NCI-H82 treated with DMSO at 0.1 percent for 48 hours (cell line): Measurements from ENCODE around the gene LYPLA2.
"Not testable (repeated sequence)": the region's sequence is repeated elsewhere in the genome, so short reads cannot be mapped to it uniquely, and the experiment has no call there.

Source experiments
- DNase-seq: peaks from one replicate; lab custom pipeline; 2025; ENCODE audit not compliant: unreplicated experiment; lab: John Stamatoyannopoulos, UW

Gene LYPLA2

GRCh38 chr1:23799570-23800399 is 8.8 kb downstream of the LYPLA2 start:
- DNase-seq = no peak

DNA sequence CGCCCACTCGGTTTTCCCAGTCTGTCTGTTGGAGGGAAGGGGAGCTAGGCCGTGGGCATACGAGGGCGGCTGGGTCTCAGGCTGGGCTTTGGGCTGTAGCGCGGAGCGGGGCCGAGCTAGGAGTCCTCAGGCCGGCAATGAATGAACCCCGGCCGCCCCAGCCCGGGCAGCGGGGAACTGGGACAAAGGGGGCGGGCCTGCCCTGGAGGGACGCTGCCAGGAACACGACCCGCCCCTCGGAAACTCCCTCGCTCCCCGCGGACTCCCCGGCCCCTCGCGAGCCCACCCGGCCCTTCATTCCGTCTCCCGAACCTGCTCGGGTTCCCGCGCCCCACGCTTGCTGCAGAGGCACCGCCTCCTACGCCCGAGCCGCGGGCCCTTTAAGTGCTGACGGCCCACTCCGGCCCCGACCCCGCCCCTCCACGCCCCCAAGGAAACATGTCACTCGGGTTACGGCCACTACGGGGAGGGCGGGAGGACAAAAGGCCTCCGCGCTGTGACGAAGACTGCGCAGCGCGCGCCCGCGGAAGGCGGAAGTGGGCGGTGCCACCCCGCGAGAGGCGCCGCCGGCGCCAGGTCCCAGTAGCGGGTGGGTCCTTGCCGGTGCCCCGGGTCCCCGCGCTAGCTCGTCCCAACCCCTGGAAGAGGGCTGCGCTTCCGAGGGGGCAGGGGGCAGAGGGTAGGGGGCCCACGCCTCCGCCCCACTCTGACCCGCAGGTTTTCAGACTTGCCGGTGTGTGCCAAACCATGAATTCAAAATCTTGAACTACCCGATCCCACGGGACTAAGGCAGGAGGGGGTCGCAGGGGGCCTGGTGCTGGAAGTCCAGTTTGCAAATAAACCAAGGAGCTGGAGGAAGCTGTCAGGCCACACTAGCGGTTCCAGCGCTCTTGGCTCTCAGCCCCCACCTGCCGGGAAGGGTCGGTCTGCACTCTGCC is 9.7 kb downstream of the LYPLA2 start, which contains the start of gene GALE:
Gene GALE, minus strand, starts transcription at position 355 of the 938 bp plus-strand sequence. CDS start 1,747 bp downstream, outside the sequence.
- DNase-seq = peak; percentile 83

DNA sequence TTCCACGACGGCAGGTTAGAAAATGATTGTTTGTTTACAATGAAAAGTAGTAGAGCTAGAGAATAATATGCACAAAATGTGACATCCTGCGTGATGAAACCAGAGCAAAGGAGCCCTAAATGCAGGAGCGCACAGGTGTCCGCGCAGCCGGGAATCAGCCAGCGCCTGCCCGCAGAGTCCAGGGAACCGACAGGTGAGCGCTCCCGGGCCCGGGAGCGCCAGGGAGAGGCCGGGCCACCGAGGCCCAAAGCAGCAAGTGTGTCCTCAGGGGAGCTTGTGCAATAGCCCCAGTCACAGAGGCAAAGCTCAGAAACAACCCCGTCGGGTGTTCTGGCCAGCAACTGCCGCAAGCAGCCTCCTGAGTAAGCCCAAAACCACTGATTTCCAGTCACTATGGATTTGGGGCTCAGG is 10.4 kb downstream of the LYPLA2 start:
- DNase-seq = no peak

GRCh38 chr1:23801876-23802275 is 10.9 kb downstream of the LYPLA2 start:
- DNase-seq = no peak

- DNase-seq = not testable (repeated sequence)
Measured at GRCh38 chr1:23802809-23803342, 11.9 kb downstream of the LYPLA2 start.

DNA sequence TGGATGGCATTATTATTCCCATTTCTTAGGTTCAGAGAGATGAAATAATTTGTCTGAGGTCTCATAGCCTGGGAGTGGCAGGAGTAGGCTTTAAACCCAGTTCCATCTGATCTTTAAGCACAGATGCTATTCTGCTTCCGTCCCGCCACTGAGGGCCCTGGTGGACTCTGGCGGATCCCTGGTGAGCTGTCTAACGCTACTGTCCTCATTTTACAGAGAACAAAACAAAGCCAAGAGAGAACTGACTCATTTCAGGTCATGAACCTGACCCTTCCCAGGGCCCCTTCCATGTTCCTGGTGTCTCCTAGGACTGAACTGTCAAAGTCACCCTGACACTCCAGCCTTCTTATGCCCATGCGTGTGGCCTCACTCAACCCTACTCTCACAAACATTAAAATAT is 12.7 kb downstream of the LYPLA2 start:
- no peak for DNase-seq

- DNase-seq = no peak
Measured at GRCh38 chr1:23804183-23804835, 13.4 kb downstream of the LYPLA2 start.

DNA sequence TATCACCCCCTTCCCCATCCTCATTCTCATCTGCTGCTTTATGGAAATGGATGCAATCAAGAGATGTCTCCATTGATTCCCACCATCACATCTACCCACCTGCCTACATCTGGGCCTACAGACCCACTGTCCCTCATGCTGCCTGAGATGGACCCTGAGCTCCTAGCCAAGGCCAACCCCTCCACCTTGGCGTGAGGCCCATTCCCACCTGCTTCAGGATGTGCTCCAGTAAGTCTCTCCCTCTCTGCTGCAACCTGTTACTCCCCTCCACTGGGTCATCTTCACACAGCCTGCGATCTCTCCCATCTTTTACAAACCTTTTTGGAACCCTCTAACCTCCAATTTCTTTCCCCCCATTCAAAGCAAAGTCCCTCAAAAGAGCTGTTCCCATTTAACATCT is 14.1 kb downstream of the LYPLA2 start:
- no peak for DNase-seq

GRCh38 chr1:23806280-23806679 is 15.3 kb downstream of the LYPLA2 start:
- no peak for DNase-seq

DNA sequence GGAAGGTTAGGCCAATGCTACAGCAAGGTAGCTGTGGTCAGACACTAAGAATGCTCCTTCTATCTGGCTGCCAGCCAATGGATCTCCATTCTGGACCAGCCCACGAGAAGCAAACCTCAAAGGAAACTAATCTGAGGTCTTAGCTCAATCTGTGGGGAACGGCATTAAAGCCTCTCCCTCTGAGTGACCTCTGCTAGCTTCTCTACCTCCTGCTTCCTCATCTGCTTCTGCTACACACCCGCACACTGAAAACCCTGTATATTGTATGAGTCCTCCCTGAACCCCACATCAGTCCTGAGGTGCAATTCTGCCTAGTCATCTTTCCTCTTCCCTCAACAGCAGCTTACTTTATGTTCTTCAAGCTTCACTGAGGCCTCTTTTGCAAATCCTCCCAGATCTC is 16.5 kb downstream of the LYPLA2 start:
- no peak for DNase-seq

- peak; percentile 58 for DNase-seq
Measured at GRCh38 chr1:23809751-23810171, 18.8 kb downstream of the LYPLA2 start.

GRCh38 chr1:23810818-23811540 is 20.0 kb downstream of the LYPLA2 start:
- no peak for DNase-seq

GRCh38 chr1:23814016-23814415 is 23.1 kb downstream of the LYPLA2 start:
- DNase-seq = no peak

DNA sequence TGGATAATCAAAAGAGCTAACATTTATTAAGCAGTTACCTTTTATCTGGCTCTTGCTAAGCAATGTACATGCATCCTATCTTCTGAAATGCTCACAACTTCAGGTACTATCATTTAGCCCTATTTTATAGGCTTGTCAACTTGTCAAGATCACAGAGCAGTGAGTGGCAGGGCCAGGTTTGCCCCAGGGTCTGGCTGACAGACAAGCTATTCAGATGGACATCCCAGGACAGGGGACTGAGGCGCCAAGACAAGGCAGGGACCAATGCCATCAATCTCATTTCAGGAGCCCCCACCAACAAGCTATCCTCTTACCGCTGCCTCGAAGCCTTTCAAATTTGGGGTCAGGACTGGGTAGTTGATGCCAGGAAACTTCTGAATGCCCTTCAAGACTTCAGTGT is 25.4 kb downstream of the LYPLA2 start:
- no peak for DNase-seq

DNA sequence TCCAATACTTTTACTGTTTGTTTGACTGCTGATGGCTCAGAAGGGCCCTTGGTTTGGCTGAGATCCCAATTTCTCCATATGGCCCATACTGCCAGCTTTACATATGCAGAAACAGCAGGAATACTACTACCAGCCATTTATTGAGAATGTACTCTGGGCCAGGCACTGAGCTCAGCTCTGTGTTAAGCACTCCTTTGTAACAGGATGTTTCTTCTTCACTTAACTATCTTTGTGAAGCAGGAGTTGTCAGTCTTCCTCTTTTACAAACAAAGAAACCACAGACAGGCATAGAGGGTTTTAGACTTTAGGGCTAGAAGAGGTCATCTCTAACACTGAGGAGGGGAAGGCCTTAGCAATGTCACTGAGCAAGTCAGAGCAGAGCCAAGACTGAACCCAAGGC is 26.0 kb downstream of the LYPLA2 start:
- DNase-seq = no peak

DNA sequence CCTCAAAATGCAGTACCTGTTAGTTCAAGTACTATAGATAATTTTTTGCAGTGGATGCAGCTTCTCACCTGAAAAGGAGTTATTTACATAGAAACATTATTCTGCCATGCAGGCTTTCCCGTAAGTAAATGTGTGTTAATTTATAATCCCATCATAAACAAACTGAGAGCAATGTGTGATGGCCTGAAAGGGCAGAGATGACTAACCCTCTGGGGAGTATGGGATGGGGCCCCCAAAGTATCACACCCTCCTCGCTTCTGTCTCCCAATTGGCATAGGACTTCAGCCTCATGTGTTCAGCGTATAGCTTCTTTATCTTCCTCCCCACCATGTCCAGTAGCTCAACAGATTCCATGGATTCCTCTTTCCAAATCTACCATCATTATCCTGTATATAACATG is 26.7 kb downstream of the LYPLA2 start:
- no peak for DNase-seq

- no peak for DNase-seq
Measured at GRCh38 chr1:23823767-23824166, 32.8 kb downstream of the LYPLA2 start.

- no peak for DNase-seq
Measured at GRCh38 chr1:23824711-23825075, 33.7 kb downstream of the LYPLA2 start.

DNA sequence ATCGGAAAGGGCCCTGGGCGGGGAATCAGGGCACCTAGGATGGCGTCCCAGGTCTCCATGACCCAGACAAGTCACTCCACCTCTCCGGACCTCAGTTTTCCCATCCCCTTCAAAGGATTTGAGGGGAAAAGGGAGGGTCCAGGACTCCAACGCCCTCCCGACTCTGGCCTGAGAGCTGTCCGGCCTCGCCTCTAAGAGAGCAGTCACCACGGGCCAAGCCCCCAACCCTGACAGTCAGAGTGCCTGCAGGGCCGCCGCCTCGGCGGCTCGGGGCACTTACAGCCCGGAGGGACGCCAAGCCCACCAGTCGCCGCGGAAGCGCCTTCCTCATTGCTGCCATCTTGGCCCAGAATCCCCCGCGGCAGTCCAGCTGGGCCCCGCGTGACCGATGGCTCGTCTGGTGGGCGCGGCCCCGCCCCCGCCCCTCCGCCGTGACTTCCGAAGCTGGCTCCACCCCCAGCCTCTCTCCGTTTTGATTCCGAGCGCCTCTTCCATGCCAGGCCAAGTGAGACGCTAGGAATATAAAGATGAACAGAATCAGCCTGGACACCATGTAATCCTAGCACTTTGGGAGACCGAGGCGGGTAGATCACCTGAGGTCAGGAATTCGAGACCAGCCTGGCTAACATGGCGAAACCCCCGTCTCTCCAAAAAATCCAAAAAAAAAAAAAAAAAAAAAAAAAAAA is 34.3 kb downstream of the LYPLA2 start, which contains the start of gene HMGCL:
Gene HMGCL, minus strand, starts transcription at position 354 of the 686 bp plus-strand sequence. Its CDS starts 14 bp downstream, at position 340.
- peak; percentile 77 for DNase-seq
